Right renal cortex interstitium (tissue), 3 donors: ENCODE data around the gene NUDT9. TPM values are rescaled to one million over a fixed set of nuclear protein-coding genes. Genes with fewer than 3 reads are reported as not detected.

Experiments used
- DNase-seq, 3 donors: peaks; one replicate each; pipeline ENCODE4 v3.0.0-alpha.2; 2013; ENCODE audit warnings: low read depth in 3 of 3, low spot score in 2 of 3
- polyA plus RNA-seq, 3 donors: library from polyadenylated mRNA; unstranded; fragments of 120-200 nt; gene quantifications; one replicate each; pipeline ENCODE4 v1.2.1, GENCODE V29; 2013; ENCODE audit not compliant: insufficient read length in 3 of 3

NUDT9 gene
- polyA plus RNA-seq, 3 donors = 76.5 to 79.7 (median 78.8) TPM

DNA sequence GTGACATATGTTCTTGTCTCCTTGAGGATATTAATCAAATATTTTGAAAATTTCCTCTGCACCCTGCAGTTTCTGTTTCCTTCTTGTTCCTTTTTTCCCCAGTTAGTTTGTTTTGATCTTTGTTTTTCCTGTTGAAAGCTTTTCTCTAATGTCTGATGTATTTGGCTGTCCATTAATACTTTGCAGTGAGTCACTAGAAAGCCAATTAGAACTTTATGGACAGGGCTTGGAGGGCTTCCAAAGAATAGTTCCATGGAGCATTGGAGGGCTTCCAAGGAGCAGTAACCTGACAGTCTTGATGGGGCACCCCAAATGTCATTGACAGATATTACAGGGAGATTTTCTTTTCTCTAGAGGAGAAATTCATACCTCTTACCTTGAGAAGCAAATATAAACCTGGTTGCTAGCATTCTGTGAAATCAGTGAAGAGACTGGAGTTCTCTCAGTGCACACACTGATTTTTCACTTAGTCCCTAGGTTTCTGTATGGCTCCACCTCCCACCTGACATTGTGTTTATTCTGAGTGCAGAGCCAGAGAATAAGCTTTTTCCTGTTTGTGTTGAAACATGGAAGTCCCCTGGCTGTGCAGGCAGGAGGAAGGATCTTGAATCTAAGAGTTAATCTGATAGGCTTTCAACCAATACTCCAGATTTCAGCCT, 80.3 kb downstream of the NUDT9 start:
- no peak for DNase-seq

- DNase-seq = no peak
Observed at GRCh38 chr4:87505862-87506261, 83.5 kb downstream of the NUDT9 start.

- DNase-seq = no peak
Observed at GRCh38 chr4:87506974-87507701, 84.8 kb downstream of the NUDT9 start.

Other genes starting within 250 kb of the NUDT9 start
- gene KLHL8, start 202.0 kb upstream of the NUDT9 start, polyA plus RNA-seq = 10 to 100 TPM; 24.2 to 25.8 (median 24.7) TPM
- gene HSD17B13, start 99.7 kb upstream of the NUDT9 start, polyA plus RNA-seq = under 1 TPM; 0.14 to 0.32 (median 0.23) TPM
- gene HSD17B11, start 31.4 kb upstream of the NUDT9 start, polyA plus RNA-seq = 10 to 100 TPM; 57.9 to 71.2 (median 69.2) TPM
- gene SPARCL1, start 106.8 kb downstream of the NUDT9 start, polyA plus RNA-seq = 10 to 100 TPM in 2 of 3 donors, 1 to 10 TPM in 1; 8.6 to 25.5 (median 11.6) TPM
- under 1 TPM in 1 of 3 donors, not detected in 2; 0.03 TPM for gene DSPP, start 186.0 kb downstream of the NUDT9 start, polyA plus RNA-seq
- not detected for gene DMP1, start 227.7 kb downstream of the NUDT9 start, polyA plus RNA-seq